ENCODE data around the gene THTPA. TPM values are rescaled to one million over a fixed set of nuclear protein-coding genes. Genes with fewer than 3 reads are reported as not detected.
A peak's percentile ranks its signal among the peaks of the same experiment; 100 is the strongest.

The THTPA gene
- total RNA-seq, 1 experiment from 2014 or later: 20.0 TPM

GRCh38 chr14:23562822-23563472 lies 6.9 kb downstream of the THTPA start:
- H3K27me3 Mint-ChIP-seq (ENCODE audit: low read depth): no peaks in the 10 kb centered on the region
- H3K9me3 Mint-ChIP-seq: no peaks in the 10 kb centered on the region
- no peak overlapping the region for H3K27ac Mint-ChIP-seq
- H3K36me3 Mint-ChIP-seq: peaks cover 33% of the 10 kb centered on the region
- POLR2A ChIA-PET: interaction anchor here (0.6 to 1.7 kb wide), 2 partner anchors 11 to 80 kb away, joined by 3 to 4 read pairs; partner anchors contain the start of gene ZFHX2
- TF ChIP-seq GABPB1 (CRISPR knock-in tag; IDR thresholded peaks at IDR 0.05): peak; percentile 6; the same call in 1 of the 2 replicates
- TF ChIP-seq TEAD4 (CRISPR knock-in tag; IDR thresholded peaks at IDR 0.05): no peak
- TF ChIP-seq CTCF (IDR thresholded peaks at IDR 0.05): peak; percentile 95
- CTCF ChIA-PET: interaction anchor here (1.3 to 8.7 kb wide), 5 partner anchors 9 to 183 kb away, joined by 3 to 377 read pairs (median 5); no protein-coding TSS in a partner anchor
- H3K4me1 Mint-ChIP-seq: peaks cover 36% of the 10 kb centered on the region
- peak; percentile 49 for ATAC-seq
- no peak overlapping the region for H3K4me3 Mint-ChIP-seq
- peak; percentile 86 for DNase-seq (ENCODE audit: low spot score)

GRCh38 chr14:23563473-23564180 lies 7.6 kb downstream of the THTPA start:
- Mint-ChIP-seq H3K4me3 (no peak overlapping the region), H3K9me3 (no peaks in the 10 kb centered on the region), H3K27ac (no peak overlapping the region), H3K27me3 (ENCODE audit: low read depth) (no peaks in the 10 kb centered on the region), H3K36me3 (peaks cover 33% of the 10 kb centered on the region), H3K4me1 (peaks cover 36% of the 10 kb centered on the region)
- POLR2A ChIA-PET: interaction anchor here (0.6 to 1.7 kb wide), 2 partner anchors 12 to 81 kb away, joined by 3 to 4 read pairs; partner anchors contain the start of gene ZFHX2
- TF ChIP-seq ZNF671 (CRISPR knock-in tag; IDR thresholded peaks at IDR 0.05) (0 out of 2 replicates have a peak, but pooled peaks have one; percentile 4), TCF7 (CRISPR knock-in tag; IDR thresholded peaks at IDR 0.05; ENCODE audit: low read depth) (no peak)
- CTCF ChIA-PET: interaction anchor here (1.3 to 8.7 kb wide), 5 partner anchors 9 to 184 kb away, joined by 3 to 377 read pairs (median 5); no protein-coding TSS in a partner anchor
- DNase-seq (ENCODE audit: low spot score): no peak
- ATAC-seq: no peak

- no peak overlapping the region for H3K27ac Mint-ChIP-seq
- CTCF ChIA-PET: interaction anchor here (0.7 to 8.7 kb wide), 3 partner anchors 25 to 84 kb away, joined by 3 to 377 read pairs (median 5); no protein-coding TSS in a partner anchor
- no peaks in the 10 kb centered on the region for H3K9me3 Mint-ChIP-seq
- peaks cover 36% of the 10 kb centered on the region for H3K4me1 Mint-ChIP-seq
- ATAC-seq (no peak), DNase-seq (ENCODE audit: low spot score) (no peak)
- no peak overlapping the region for H3K4me3 Mint-ChIP-seq
- POLR2A ChIA-PET: interaction anchor here (1.7 kb wide), 1 partner anchor 82 kb away, joined by 4 read pairs; no protein-coding TSS in a partner anchor
- H3K27me3 Mint-ChIP-seq (ENCODE audit: low read depth): no peaks in the 10 kb centered on the region
- TF ChIP-seq ATF1 (CRISPR knock-in tag; IDR thresholded peaks at IDR 0.05): no peak
- peaks cover 30% of the 10 kb centered on the region for H3K36me3 Mint-ChIP-seq
These were observed 8.2 kb downstream of the THTPA start for GRCh38 chr14:23564181-23564812.

- no peak overlapping the region for H3K4me3 Mint-ChIP-seq
These were observed 8.8 kb downstream of the THTPA start for GRCh38 chr14:23564876-23565275.

GRCh38 chr14:23565626-23566025 lies 9.6 kb downstream of the THTPA start:
- peaks cover 40% of the 10 kb centered on the region for H3K4me1 Mint-ChIP-seq
- H3K4me3 Mint-ChIP-seq: no peak overlapping the region
- no peaks in the 10 kb centered on the region for H3K27me3 Mint-ChIP-seq (ENCODE audit: low read depth)
- no peak for ATAC-seq
- ChIA-PET POLR2A (no interaction called here), CTCF (no interaction called here)
- H3K27ac Mint-ChIP-seq: no peak overlapping the region
- H3K36me3 Mint-ChIP-seq: peaks cover 25% of the 10 kb centered on the region
- DNase-seq (ENCODE audit: low spot score): no peak
- no peaks in the 10 kb centered on the region for H3K9me3 Mint-ChIP-seq
- TF ChIP-seq SOX15 (CRISPR knock-in tag; IDR thresholded peaks at IDR 0.05) (no peak), ZNF263 (CRISPR knock-in tag; IDR thresholded peaks at IDR 0.05; ENCODE audit: low read depth) (no peak), NR2C2 (CRISPR knock-in tag; IDR thresholded peaks at IDR 0.05) (no peak), ATF6 (CRISPR knock-in tag; IDR thresholded peaks at IDR 0.05) (no peak), AR (CRISPR knock-in tag; IDR thresholded peaks at IDR 0.05) (no peak), ZBTB43 (CRISPR knock-in tag; IDR thresholded peaks at IDR 0.05) (no peak)

More at GRCh38 chr14:23564876-23565275, 8.8 kb downstream of the THTPA start:
- H3K36me3 Mint-ChIP-seq: peaks cover 30% of the 10 kb centered on the region
- no peaks in the 10 kb centered on the region for H3K9me3 Mint-ChIP-seq
- POLR2A ChIA-PET: no interaction called here
- CTCF ChIA-PET: interaction anchor here (0.7 to 8.7 kb wide), 3 partner anchors 26 to 84 kb away, joined by 3 to 377 read pairs (median 5); no protein-coding TSS in a partner anchor
- no peak overlapping the region for H3K27ac Mint-ChIP-seq
- no peak for DNase-seq (ENCODE audit: low spot score)
- TF ChIP-seq ZNF219 (CRISPR knock-in tag; IDR thresholded peaks at IDR 0.05; ENCODE audit: borderline replicate concordance) (no peak), GRHL2 (CRISPR knock-in tag; IDR thresholded peaks at IDR 0.05; ENCODE audit: insufficient replicate concordance, severe bottlenecking) (no peak), JAZF1 (CRISPR knock-in tag; IDR thresholded peaks at IDR 0.05) (no peak), EMX1 (CRISPR knock-in tag; IDR thresholded peaks at IDR 0.05) (no peak), MYBL2 (CRISPR knock-in tag; IDR thresholded peaks at IDR 0.05) (no peak)
- no peak for ATAC-seq
- H3K4me1 Mint-ChIP-seq: peaks cover 37% of the 10 kb centered on the region
- no peaks in the 10 kb centered on the region for H3K27me3 Mint-ChIP-seq (ENCODE audit: low read depth)
